Stomach (tissue), 9 donors: ENCODE measurements around the gene STRADB. TPM values are rescaled to one million over a fixed set of nuclear protein-coding genes. Genes with fewer than 3 reads are reported as not detected.
A peak's percentile ranks its signal among the peaks of the same experiment; 100 is the strongest.

Experiments
- DNase-seq, 2 donors: peaks; one replicate each; pipeline versions ENCODE4 v3.0.0 to v3.0.0-alpha.2; 2013 to 2019
- H3K27ac ChIP-seq, 5 donors: fragments of 200-600 bp in 4 of 5; sonication (generic) in 4 of 5; one replicate each; pipeline ENCODE4 v1.5.1; 2013 to 2019; ENCODE audit warnings: mild to moderate bottlenecking in 1 of 5, moderate library complexity in 1 of 5
- H3K27me3 ChIP-seq, 3 donors: fragments of 200-600 bp; sonication (generic); one replicate each; pipeline ENCODE4 v1.5.1; 2017 to 2019; ENCODE audit warnings: mixed run types in 1 of 3
- H3K36me3 ChIP-seq, 4 donors: fragments of 200-600 bp; sonication (generic); 1 replicate in 3 of 4; 2 replicates in 1 of 4; pipeline ENCODE4 v1.5.1; 2016 to 2019
- H3K4me1 ChIP-seq, 4 donors: fragments of 200-600 bp; sonication (generic); one replicate each; pipeline ENCODE4 v1.5.1; 2016 to 2019
- H3K4me3 ChIP-seq, 4 donors: fragments of 200-600 bp; sonication (generic) in 3 of 4; one replicate each; pipeline ENCODE4 v1.5.1; 2016 to 2019; ENCODE audit warnings: mild to moderate bottlenecking in 1 of 4
- H3K9me3 ChIP-seq, 4 donors: fragments of 200-600 bp; sonication (generic); one replicate each; pipeline ENCODE4 v1.5.1; 2016 to 2019
- EP300 ChIP-seq: sonication (generic); formaldehyde crosslinking; IDR thresholded peaks from one replicate; pipeline ENCODE4 v1.6.1; 2017; ENCODE audit warnings: antibody characterized with exemption
- POLR2A ChIP-seq, 4 donors: fragments of 450-650 bp; IDR thresholded peaks; one replicate each; pipeline ENCODE4 v1.6.1; 2016; ENCODE audit warnings: antibody characterized with exemption in 4 of 4, control low read depth in 2 of 4, mild to moderate bottlenecking in 1 of 4, moderate library complexity in 1 of 4
- POLR2AphosphoS5 ChIP-seq, 3 donors: sonication (generic); formaldehyde crosslinking; IDR thresholded peaks; one replicate each; pipeline ENCODE4 v1.6.1; 2016; ENCODE audit warnings: antibody characterized with exemption in 3 of 3
- WGBS, 5 donors: extraction: QIAGEN DNeasy Blood & Tissue Kit in 3 of 5; methylation state at CpG; one replicate each; pipeline versions ENCODE4 v1.1.5 to v1.1.7; 2013 to 2018; 5-methylcytosine and 5-hydroxymethylcytosine counted together
- intact Hi-C: fragments of 100-400 bp; cut with DNase I; formaldehyde crosslinking; loops from one replicate; pipeline ENCODE4 v1.15.1; 2023; ENCODE audit warnings: low total_unique reads
- polyA plus RNA-seq, 3 donors: library from polyadenylated mRNA; stranded (reverse); fragments of 200-250 nt; gene quantifications; one replicate each; pipeline ENCODE4 v1.2.3, GENCODE V29; 2013
- total RNA-seq, 5 donors: library from RNA; depleted of rRNA; stranded (reverse); fragments of >200 nt; gene quantifications; one replicate each; pipeline versions ENCODE4 v1.1.0 to v1.2.3, GENCODE V29; 2014 to 2016
- TF ChIP-seq, protein P1 (sequence below), 7 experiments: fragments of 450-650 bp in 4 of 7; fragments of 200-600 bp in 3 of 7; sonication (generic) in 3 of 7; IDR thresholded peaks; one replicate each; pipeline ENCODE4 v1.5.1; 2016 to 2019; ENCODE audit warnings: antibody characterized with exemption in 7 of 7, control low read depth in 2 of 7, mild to moderate bottlenecking in 1 of 7
- donor health status: healthy with polysubstance abuse.
- donor health status: Bipolar disorder and iron deficiency.
- donor health status: healthy.

Gene STRADB
- total and polyA plus RNA-seq, 8 donors, result 7.9 to 93.4 (median 22.9) TPM

- H3K27me3 ChIP-seq, result no peaks in the 10 kb centered on the region
- TF ChIP-seq POLR2AphosphoS5 (IDR thresholded peaks at IDR 0.05) (peak in 2 of 3 donors; percentile 28 to 47), POLR2A (IDR thresholded peaks at IDR 0.05) (no peak)
- no peaks in the 10 kb centered on the region for H3K36me3 ChIP-seq
- peak; percentile 61 to 83 for DNase-seq
- H3K9me3 ChIP-seq, result no peaks in the 10 kb centered on the region
- no peak overlapping the region for H3K27ac ChIP-seq
- H3K4me3 ChIP-seq, result no peak overlapping the region
- intact Hi-C loops, result no loop called here
- WGBS, 5 donors, result 21 to 43% (median 30%) methylated on average over 1 of the region's 1 CpG
- peaks cover 0 to 44% (median 17%) of the 10 kb centered on the region in 4 donors for H3K4me1 ChIP-seq
These were observed 11.4 kb upstream of the STRADB start for GRCh38 chr2:201440182-201440581.

- WGBS, 5 donors, result 78 to 97% (median 87%) methylated on average over 7 of the region's 7 CpGs
- H3K27ac ChIP-seq, result no peak overlapping the region
- no peak for DNase-seq
- H3K4me3 ChIP-seq, result no peak overlapping the region
- intact Hi-C loops, result no loop called here
- H3K9me3 ChIP-seq, result no peaks in the 10 kb centered on the region
- TF ChIP-seq EP300 (no peak), POLR2A (IDR thresholded peaks at IDR 0.05) (no peak), POLR2AphosphoS5 (IDR thresholded peaks at IDR 0.05) (no peak)
- TF ChIP-seq, protein P1, sequence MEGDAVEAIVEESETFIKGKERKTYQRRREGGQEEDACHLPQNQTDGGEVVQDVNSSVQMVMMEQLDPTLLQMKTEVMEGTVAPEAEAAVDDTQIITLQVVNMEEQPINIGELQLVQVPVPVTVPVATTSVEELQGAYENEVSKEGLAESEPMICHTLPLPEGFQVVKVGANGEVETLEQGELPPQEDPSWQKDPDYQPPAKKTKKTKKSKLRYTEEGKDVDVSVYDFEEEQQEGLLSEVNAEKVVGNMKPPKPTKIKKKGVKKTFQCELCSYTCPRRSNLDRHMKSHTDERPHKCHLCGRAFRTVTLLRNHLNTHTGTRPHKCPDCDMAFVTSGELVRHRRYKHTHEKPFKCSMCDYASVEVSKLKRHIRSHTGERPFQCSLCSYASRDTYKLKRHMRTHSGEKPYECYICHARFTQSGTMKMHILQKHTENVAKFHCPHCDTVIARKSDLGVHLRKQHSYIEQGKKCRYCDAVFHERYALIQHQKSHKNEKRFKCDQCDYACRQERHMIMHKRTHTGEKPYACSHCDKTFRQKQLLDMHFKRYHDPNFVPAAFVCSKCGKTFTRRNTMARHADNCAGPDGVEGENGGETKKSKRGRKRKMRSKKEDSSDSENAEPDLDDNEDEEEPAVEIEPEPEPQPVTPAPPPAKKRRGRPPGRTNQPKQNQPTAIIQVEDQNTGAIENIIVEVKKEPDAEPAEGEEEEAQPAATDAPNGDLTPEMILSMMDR (IDR thresholded peaks at IDR 0.05), result no peak
- peaks cover 4 to 57% (median 27%) of the 10 kb centered on the region in 4 donors for H3K4me1 ChIP-seq
- H3K27me3 ChIP-seq, result no peaks in the 10 kb centered on the region
- no peaks in the 10 kb centered on the region for H3K36me3 ChIP-seq
These were observed 10.1 kb upstream of the STRADB start for GRCh38 chr2:201441409-201441808.

DNA sequence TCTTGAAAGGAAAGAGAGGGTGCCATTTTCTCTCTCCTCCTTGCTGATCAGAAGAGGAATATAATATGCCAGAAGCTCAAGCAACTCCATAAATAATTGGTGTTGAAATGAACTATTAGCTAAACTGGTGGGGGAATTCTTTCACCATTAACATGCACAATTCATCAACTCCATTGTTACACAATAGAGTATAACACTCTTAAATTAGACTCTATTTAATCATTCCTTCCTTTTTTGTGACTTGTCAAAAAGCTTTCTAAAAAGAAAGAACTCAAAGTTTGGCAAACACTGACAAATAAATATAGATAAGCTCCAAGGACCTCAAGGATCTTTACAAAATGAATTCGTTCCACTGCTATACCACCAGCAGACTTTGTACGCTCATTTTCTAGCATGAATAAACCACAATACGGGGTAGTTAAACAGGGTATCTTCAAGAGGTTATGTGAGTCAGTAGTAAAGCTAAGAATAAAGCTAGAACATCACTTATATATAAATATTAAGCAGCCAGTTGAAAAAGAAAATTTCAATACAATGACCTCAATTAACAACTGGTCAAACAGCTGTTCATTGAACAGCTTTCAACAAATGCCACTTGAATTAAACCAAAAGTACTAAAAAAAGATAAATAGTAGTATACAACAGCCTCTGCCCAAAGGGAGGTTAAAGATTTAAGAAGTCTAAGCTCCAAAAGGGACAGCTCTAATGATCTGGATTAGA, 6.6 kb upstream of the STRADB start:
- TF ChIP-seq, protein P1 (IDR thresholded peaks at IDR 0.05), result no peak
- TF ChIP-seq POLR2AphosphoS5 (IDR thresholded peaks at IDR 0.05) (no peak), POLR2A (IDR thresholded peaks at IDR 0.05) (no peak), EP300 (no peak)
- intact Hi-C loops, result no loop called here
- 28 to 61% (median 44%) methylated on average over 3 of the region's 3 CpGs for WGBS, 5 donors
- Histone ChIP-seq H3K27me3 (no peaks in the 10 kb centered on the region), H3K9me3 (no peaks in the 10 kb centered on the region), H3K27ac (no peak overlapping the region), H3K36me3 (no peaks in the 10 kb centered on the region), H3K4me3 (no peak overlapping the region), H3K4me1 (peaks cover 11 to 77% (median 47%) of the 10 kb centered on the region in 4 donors)
- DNase-seq, result no peak

DNA sequence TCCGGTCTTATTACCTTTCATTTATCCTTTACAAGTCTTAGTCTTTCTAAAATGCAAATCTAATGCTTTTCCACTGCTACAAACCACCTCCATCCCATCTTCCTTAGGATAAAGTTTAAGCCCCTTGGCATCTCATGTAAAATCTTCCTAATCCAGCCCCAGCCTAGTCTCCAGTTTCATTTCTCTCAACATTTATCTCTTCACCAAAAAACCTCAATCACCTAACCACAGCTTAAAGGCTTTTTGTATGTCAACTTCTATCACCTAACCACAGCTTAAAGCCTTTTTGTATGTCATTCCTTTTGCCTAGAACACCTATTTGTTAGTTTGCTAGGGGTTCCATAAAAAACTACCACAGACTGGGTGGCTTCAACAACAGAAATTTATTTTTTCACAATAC, 4.5 kb upstream of the STRADB start:
- intact Hi-C loops, result no loop called here
- WGBS, 5 donors, result 80 to 94% (median 86%) methylated on average over 1 of the region's 1 CpG
- Histone ChIP-seq H3K9me3 (no peaks in the 10 kb centered on the region), H3K4me3 (no peak overlapping the region), H3K4me1 (peaks cover 11 to 69% (median 51%) of the 10 kb centered on the region in 4 donors), H3K27me3 (no peaks in the 10 kb centered on the region), H3K27ac (no peak overlapping the region), H3K36me3 (no peaks in the 10 kb centered on the region)
- no peak for DNase-seq
- TF ChIP-seq POLR2AphosphoS5 (IDR thresholded peaks at IDR 0.05), result no peak
- TF ChIP-seq, protein P1 (IDR thresholded peaks at IDR 0.05), result no peak
- TF ChIP-seq POLR2A (IDR thresholded peaks at IDR 0.05), result no peak
- TF ChIP-seq EP300, result no peak

- intact Hi-C loops, result no loop called here
- no peak for DNase-seq
- Histone ChIP-seq H3K36me3 (no peaks in the 10 kb centered on the region), H3K4me1 (peaks cover 11 to 79% (median 61%) of the 10 kb centered on the region in 4 donors), H3K9me3 (no peaks in the 10 kb centered on the region), H3K27me3 (no peaks in the 10 kb centered on the region), H3K4me3 (no peak overlapping the region), H3K27ac (no peak overlapping the region)
- WGBS, 5 donors, result 73 to 89% (median 81%) methylated on average over 1 of the region's 1 CpG
- TF ChIP-seq POLR2AphosphoS5 (IDR thresholded peaks at IDR 0.05) (no peak), EP300 (no peak), POLR2A (IDR thresholded peaks at IDR 0.05) (no peak)
- TF ChIP-seq, protein P1 (IDR thresholded peaks at IDR 0.05), result no peak
These were observed 3.5 kb upstream of the STRADB start for GRCh38 chr2:201448061-201448460.
